Kidney (tissue), 14 donors: ENCODE results near the gene WDR86. TPM values are rescaled to one million over a fixed set of nuclear protein-coding genes. Genes with fewer than 3 reads are reported as not detected.

Experiments
- DNase-seq, 5 donors: peaks; one replicate each; pipeline ENCODE4 v3.0.0-alpha.2; 2013 to 2020
- FAIRE-seq: peaks from 2 replicates; lab custom pipeline; 2012; peaks lifted over from hg19 to GRCh38; lab: Jason Lieb, UNC
- H3K27ac ChIP-seq, 2 donors: one replicate each; pipeline ENCODE4 v1.7.0; 2013; ENCODE audit warnings: low read depth in 2 of 2, low read length in 2 of 2, inconsistent platforms in 1 of 2
- H3K27me3 ChIP-seq: one replicate; pipeline ENCODE4 v1.7.1; 2013; ENCODE audit warnings: low read length, inconsistent platforms; ENCODE audit not compliant: control insufficient read depth, insufficient read depth
- H3K36me3 ChIP-seq, 3 donors: one replicate each; pipeline versions ENCODE4 v1.7.0 to v1.7.1; 2013; ENCODE audit warnings: low read length in 3 of 3, control low read depth in 1 of 3, inconsistent platforms in 1 of 3; ENCODE audit not compliant: insufficient read depth in 3 of 3, control insufficient read depth in 2 of 3
- H3K4me1 ChIP-seq, 3 donors: one replicate each; pipeline versions ENCODE4 v1.7.0 to v1.7.1; 2013; ENCODE audit warnings: low read length in 3 of 3, inconsistent platforms in 1 of 3, low read depth in 1 of 3; ENCODE audit not compliant: control insufficient read depth in 2 of 3, insufficient read depth in 2 of 3
- H3K4me3 ChIP-seq, 3 donors: one replicate each; pipeline versions ENCODE4 v1.7.0 to v1.8.1; 2013; ENCODE audit warnings: low read length in 3 of 3, control low read depth in 1 of 3, inconsistent platforms in 1 of 3
- H3K9ac ChIP-seq, 3 donors: one replicate each; pipeline versions ENCODE4 v1.7.0 to v1.7.1; 2013; ENCODE audit warnings: low read length in 3 of 3, control low read depth in 1 of 3, inconsistent platforms in 1 of 3
- H3K9me3 ChIP-seq, 3 donors: one replicate each; pipeline versions ENCODE4 v1.7.0 to v1.7.1; 2013; ENCODE audit warnings: low read length in 3 of 3, control low read depth in 1 of 3, inconsistent platforms in 1 of 3; ENCODE audit not compliant: control insufficient read depth in 2 of 3, insufficient read depth in 1 of 3
- intact Hi-C: fragments of 100-400 bp; cut with DNase I; formaldehyde crosslinking; loops from one replicate; pipeline ENCODE4 v1.11.1; 2022
- polyA plus RNA-seq: library from polyadenylated mRNA; stranded (reverse); fragments of 350-450 nt; fragmentation: Illumina TruSeq; extraction: RNeasy Lipid Tissue Mini Kit (QIAGEN cat#74804); gene quantifications from one replicate; pipeline ENCODE4 v1.2.3, GENCODE V29; 2014; ENCODE audit warnings: low read depth, low replicate concordance; ENCODE audit not compliant: insufficient read depth
- total RNA-seq: library from RNA; stranded (reverse); fragmentation: NEBNext Ultra II Directional; extraction: Animal tissue kit (Norgen Biotek cat#: 25700); gene quantifications from one replicate; pipeline ENCODE4 v1.2.1, GENCODE V29; 2021
- TF ChIP-seq, protein P1 (sequence below): IDR thresholded peaks from 3 replicates; pipeline ENCODE4 v1.5.1; 2012; ENCODE audit warnings: mild to moderate bottlenecking, moderate library complexity, borderline replicate concordance; ENCODE audit not compliant: insufficient read depth; ENCODE audit errors: extremely low read depth
- donor health status: control.
- donor health status: control.
- donor health status: control.
- donor health status: control.
- donor health status: control.
- donor health status: DM: yes; HTN: yes; CAD: no.
- donor health status: Normal renal cell carcinoma (clear cell type).

WDR86 gene
- total and polyA plus RNA-seq, 2 donors from 2014 or later: 1.8 to 5.9 TPM

DNA sequence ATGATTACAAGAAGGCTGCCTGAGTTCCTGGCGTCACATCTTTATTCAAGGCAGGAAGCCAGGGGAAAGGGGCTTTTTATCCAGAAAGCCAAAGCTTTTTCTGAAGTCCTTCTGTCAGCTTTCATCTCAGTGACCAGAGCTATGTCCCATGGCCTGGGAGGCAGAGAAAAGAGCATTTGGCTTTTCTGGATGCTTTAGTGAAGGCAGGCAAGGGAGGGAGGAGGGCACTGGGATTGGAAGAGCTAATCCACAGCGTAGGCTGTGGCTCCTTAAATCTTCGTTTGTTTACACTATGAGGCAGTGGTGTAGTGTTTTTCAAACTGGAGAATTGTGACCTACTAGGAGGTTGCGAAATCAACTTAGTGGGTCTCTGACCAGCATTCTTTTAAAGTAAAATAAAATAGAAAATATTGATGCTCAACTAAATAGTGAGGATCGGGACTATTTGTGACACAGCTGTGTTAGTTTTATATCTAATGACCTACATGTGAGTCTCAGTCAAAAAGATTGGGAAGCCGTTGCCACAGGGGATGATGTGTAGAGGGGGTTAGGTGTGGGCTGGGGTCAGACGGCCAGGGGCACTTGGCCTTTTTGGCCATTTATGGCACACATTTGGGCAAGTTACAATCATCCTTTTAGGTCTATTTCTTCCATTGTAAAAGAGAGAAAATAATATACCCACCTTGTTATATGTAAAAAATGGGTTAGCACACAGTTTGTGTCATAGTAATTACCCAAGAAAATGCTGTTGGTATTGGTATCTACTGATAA lies 16.0 kb upstream of the WDR86 start:
- Histone ChIP-seq H3K36me3 (no peaks in the 10 kb centered on the region), H3K4me1 (peaks cover 0 to 8% (median 8%) of the 10 kb centered on the region in 3 donors), H3K27me3 (no peaks in the 10 kb centered on the region), H3K9me3 (no peaks in the 10 kb centered on the region), H3K4me3 (no peak overlapping the region), H3K9ac (no peak overlapping the region), H3K27ac (peak overlapping the region in 1 of 2 donors; percentile 73)
- FAIRE-seq (no peak), DNase-seq (peak in 2 of 5 donors; percentile 18 to 48)
- intact Hi-C loops: no loop called here
- TF ChIP-seq, protein P1, sequence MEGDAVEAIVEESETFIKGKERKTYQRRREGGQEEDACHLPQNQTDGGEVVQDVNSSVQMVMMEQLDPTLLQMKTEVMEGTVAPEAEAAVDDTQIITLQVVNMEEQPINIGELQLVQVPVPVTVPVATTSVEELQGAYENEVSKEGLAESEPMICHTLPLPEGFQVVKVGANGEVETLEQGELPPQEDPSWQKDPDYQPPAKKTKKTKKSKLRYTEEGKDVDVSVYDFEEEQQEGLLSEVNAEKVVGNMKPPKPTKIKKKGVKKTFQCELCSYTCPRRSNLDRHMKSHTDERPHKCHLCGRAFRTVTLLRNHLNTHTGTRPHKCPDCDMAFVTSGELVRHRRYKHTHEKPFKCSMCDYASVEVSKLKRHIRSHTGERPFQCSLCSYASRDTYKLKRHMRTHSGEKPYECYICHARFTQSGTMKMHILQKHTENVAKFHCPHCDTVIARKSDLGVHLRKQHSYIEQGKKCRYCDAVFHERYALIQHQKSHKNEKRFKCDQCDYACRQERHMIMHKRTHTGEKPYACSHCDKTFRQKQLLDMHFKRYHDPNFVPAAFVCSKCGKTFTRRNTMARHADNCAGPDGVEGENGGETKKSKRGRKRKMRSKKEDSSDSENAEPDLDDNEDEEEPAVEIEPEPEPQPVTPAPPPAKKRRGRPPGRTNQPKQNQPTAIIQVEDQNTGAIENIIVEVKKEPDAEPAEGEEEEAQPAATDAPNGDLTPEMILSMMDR: no peak

DNA sequence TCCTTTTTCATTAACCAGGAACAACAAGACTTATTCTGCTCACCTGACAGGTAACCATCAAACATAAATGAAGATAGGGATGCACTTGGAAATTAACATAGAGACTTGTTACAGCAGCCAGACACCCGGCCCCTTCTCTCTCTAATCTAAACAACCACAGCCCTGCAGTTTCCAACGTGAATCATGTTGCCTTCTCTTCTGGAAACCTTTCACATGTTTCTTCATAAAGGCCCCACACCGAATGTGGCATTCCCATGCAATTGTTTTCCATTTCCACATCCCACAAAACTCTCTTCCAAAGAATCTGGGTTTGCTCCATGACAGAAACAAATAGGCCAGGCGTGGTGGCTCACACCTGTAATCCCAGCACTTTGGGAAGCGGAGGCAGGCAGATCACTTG lies 15.0 kb upstream of the WDR86 start:
- Histone ChIP-seq H3K9ac (no peak overlapping the region), H3K36me3 (no peaks in the 10 kb centered on the region), H3K27ac (no peak overlapping the region), H3K27me3 (no peaks in the 10 kb centered on the region), H3K9me3 (peaks cover 0 to 3% (median 0%) of the 10 kb centered on the region in 3 donors), H3K4me1 (peaks cover 0 to 8% (median 7%) of the 10 kb centered on the region in 3 donors), H3K4me3 (no peak overlapping the region)
- intact Hi-C loops: no loop called here
- DNase-seq: peak in 1 of 5 donors; percentile 7
- no peak for FAIRE-seq
- TF ChIP-seq, protein P1: no peak

DNA sequence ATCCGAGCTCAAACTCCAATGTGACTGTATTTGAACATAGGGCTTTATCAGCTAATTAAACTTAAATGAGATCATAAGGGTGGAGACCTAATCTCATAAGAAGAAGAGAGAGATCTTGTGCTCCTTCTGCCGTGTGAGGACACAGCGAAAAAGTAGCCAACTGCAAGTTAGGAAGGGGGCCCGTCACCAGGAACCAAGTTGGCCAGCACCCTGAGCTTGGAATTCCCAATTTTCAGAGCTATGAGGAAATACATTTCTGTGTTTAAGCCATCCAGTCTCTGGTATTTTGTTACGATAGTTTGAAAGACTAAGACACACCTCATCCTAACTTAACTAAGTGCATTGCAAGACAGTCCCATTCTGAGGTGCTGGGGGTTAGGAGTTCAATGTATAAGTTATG lies 14.1 kb upstream of the WDR86 start:
- Histone ChIP-seq H3K4me3 (no peak overlapping the region), H3K9me3 (peaks cover 0 to 3% (median 3%) of the 10 kb centered on the region in 3 donors), H3K9ac (no peak overlapping the region), H3K27ac (no peak overlapping the region), H3K36me3 (no peaks in the 10 kb centered on the region), H3K4me1 (peaks cover 0 to 3% (median 0%) of the 10 kb centered on the region in 3 donors), H3K27me3 (no peaks in the 10 kb centered on the region)
- FAIRE-seq (no peak), DNase-seq (peak in 1 of 5 donors; percentile 6)
- TF ChIP-seq, protein P1: no peak
- intact Hi-C loops: no loop called here
